GM19395 (cell line): ENCODE measurements around the gene SLC9A1.

Experiments
- ATAC-seq: cut with Tn5 transposase; IDR thresholded peaks from one replicate; pipeline ENCODE4 v1.9.1; 2021; ENCODE audit warnings: mild to moderate bottlenecking, moderate library complexity; ENCODE audit not compliant: unreplicated experiment

Gene SLC9A1

DNA sequence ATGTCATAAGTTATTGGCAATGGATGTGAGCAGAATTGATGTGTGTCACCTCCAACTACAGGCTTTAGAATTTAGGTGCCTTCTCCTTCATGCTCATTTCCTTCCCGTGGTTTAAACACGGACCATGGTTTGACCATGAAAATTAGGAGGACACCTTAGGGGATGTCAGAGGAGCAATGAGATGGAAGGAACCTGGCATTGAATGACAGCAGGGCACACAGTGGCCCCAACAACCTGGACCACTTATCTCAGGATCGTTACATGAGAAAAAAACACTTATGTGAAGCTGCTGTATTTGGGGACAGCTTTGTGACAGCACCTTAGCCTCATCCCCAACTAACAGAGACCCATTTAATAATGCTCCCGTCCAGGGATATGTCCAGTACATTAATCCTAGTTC is 70.8 kb downstream of the SLC9A1 start:
- ATAC-seq = no peak

GRCh38 chr1:27077968-27078367 is 77.0 kb downstream of the SLC9A1 start:
- ATAC-seq = no peak

DNA sequence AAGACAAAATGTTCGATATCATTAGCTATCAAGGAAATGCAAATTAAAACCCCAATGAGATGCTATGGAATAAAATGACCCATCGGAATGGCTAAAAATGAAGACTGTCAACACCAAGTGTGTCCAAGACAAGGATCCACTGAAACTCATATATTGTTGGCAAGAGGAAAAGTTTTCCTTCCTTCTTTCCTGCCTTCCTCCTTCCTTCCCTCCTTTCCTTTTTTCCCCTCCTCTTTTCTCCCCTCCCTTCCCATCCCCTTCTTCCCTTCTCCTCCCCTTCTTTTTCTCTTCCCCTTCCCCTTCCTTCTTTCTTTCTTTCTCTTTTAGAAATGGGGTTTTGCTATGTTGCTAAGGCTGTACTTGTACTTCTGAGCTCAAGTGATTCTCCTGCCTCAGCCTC is 78.1 kb downstream of the SLC9A1 start:
- no peak for ATAC-seq

- ATAC-seq = no peak
These were observed 80.6 kb downstream of the SLC9A1 start for GRCh38 chr1:27074175-27074780.

GRCh38 chr1:27071049-27071416 is 83.9 kb downstream of the SLC9A1 start:
- no peak for ATAC-seq

GRCh38 chr1:27070390-27071048 is 84.4 kb downstream of the SLC9A1 start:
- ATAC-seq = no peak

- no peak for ATAC-seq
These were observed 86.0 kb downstream of the SLC9A1 start for GRCh38 chr1:27068922-27069321.

GRCh38 chr1:27065999-27066630 is 88.8 kb downstream of the SLC9A1 start:
- ATAC-seq = no peak

DNA sequence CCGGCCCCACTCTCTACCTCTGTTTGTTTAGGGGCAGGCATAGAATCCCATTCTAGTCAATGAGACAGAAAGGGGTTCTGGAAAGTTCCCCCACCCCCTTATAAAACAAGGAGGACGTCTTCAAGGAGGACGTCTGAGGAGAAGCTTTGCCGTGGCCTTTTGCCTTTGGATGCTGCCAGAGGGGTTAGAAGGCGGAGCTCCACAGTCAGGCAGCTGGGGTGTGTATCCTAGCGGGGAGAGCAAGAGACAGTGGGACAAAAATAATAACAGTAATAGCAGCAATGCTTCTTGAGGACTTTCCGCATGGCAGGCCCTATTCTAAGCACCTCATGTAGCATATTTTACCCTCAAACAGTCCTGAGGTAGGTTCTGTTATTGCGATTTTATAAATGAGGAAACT is 94.0 kb downstream of the SLC9A1 start:
- ATAC-seq = no peak

- no peak for ATAC-seq
These were observed 95.8 kb downstream of the SLC9A1 start for GRCh38 chr1:27058966-27059669.

- no peak for ATAC-seq
These were observed 96.9 kb downstream of the SLC9A1 start for GRCh38 chr1:27057801-27058625.

- ATAC-seq = no peak
These were observed 97.5 kb downstream of the SLC9A1 start for GRCh38 chr1:27057389-27057788.

- no peak for ATAC-seq
These were observed 100.8 kb downstream of the SLC9A1 start for GRCh38 chr1:27053977-27054753.

GRCh38 chr1:27052527-27052926 is 102.4 kb downstream of the SLC9A1 start:
- ATAC-seq = no peak

GRCh38 chr1:27049607-27050006 is 105.3 kb downstream of the SLC9A1 start:
- ATAC-seq = no peak

DNA sequence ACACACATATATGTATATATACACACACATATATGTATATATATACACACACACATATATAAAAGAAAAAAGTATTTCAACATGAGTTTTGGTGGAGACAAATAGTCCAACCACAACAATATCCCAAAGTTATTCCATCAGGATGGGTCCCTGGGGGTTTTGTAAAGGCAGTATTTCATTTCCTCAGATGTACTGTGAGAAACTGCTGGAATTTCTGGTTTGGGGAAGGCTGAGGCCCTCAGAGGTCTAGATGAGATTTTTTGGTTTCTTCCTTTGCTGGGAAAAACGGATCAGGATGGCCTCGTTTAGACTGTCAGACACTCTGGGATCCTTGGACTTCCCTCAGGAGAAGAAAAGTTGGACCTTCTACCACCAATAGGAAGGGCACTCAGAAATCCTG is 105.8 kb downstream of the SLC9A1 start:
- ATAC-seq = no peak
